ENCODE measurements around the gene NOX1.

Gene NOX1

GRCh38 chrX:100874325-100874724, at the start of gene NOX1:
Gene NOX1 (minus strand): TSS chrX:100874359. CDS start chrX:100874139, 220 bp downstream.
- DNase-seq (ENCODE audit: low read depth in 2 of 2): no peak

GRCh38 chrX:100915562-100915961, 41.4 kb upstream of the NOX1 start:
- no peak for DNase-seq (ENCODE audit: low read depth in 2 of 2)

DNA sequence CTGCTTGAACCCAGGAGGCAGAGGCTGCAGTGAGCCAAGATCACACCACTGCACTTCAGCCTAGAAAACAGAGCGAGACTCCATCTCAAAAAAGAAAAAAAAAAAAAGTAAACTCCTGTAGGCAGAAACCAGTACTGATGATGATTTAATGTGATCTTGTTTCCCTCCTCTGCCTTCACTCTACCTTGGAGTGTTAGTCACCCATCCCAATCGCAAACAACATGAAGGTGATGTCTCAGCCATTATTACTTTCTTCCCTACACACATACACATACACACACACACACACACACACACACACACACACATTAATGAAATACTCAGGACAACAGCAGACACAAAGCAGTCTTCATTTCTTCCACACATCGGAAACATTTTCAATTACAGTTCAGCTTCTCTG, 39.0 kb upstream of the NOX1 start:
- DNase-seq (ENCODE audit: low read depth in 2 of 2): no peak

GRCh38 chrX:100911731-100912130, 37.6 kb upstream of the NOX1 start:
- no peak for DNase-seq (ENCODE audit: low read depth in 2 of 2)

- no peak for DNase-seq (ENCODE audit: low read depth in 2 of 2)
Measured at GRCh38 chrX:100905620-100906019, 31.5 kb upstream of the NOX1 start.

- no peak for DNase-seq (ENCODE audit: low read depth in 2 of 2)
Measured at GRCh38 chrX:100904433-100904832, 30.3 kb upstream of the NOX1 start.

DNA sequence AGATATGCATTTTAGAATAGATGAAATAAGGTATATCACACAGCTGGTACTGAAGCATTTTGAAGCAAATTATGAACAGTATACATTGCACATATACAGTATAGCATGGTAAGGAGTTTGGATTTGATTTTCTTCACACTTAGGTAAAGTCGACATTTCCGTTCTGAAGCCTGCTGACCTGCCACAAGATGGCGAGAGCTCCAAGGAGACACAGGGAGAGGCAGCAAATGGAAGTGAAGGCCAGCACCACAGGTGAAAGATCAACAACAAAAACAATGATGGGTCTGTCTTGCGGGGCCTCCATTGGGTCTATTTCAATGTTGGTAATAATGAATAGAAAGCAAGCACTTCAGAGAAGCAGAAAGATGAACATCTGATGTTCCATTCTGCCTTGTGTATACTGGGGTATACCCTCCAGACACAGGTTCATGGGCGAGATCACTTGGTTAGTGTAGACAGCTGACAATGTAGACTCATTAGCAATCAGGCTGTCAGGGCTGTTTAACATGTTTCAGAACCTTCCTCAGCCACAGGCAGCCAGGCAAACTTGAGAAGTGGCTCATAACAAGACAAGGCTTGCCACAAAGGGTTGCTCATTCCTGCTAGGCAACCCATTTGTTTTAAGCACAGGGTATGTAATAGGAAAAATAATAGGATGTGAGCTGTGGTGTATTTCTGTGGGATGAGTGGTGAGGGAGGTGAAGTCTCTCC, 21.4 kb upstream of the NOX1 start:
- DNase-seq (ENCODE audit: low read depth in 2 of 2): no peak

- DNase-seq (ENCODE audit: low read depth in 2 of 2): no peak
Measured at GRCh38 chrX:100883654-100884053, 9.5 kb upstream of the NOX1 start.

DNA sequence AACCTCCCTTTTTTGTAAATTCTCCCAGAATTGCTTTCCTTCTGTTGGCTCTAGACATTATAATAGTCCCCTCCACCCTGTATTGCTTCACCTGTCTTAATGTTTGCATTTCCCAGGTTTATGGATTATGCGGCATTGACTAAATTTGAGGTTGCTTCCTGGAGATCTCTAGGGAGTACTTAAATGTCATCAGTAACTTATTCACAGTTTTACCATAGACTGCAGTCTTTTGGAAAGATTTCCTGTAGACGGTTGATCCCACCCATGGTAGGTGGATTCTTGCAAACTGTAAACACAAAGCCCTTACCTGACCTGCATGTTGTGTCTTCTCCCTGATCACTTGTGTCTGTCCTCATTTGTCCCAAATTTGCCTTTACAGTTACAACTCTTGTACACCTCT, 6.2 kb upstream of the NOX1 start:
- DNase-seq (ENCODE audit: low read depth in 2 of 2): no peak

DNA sequence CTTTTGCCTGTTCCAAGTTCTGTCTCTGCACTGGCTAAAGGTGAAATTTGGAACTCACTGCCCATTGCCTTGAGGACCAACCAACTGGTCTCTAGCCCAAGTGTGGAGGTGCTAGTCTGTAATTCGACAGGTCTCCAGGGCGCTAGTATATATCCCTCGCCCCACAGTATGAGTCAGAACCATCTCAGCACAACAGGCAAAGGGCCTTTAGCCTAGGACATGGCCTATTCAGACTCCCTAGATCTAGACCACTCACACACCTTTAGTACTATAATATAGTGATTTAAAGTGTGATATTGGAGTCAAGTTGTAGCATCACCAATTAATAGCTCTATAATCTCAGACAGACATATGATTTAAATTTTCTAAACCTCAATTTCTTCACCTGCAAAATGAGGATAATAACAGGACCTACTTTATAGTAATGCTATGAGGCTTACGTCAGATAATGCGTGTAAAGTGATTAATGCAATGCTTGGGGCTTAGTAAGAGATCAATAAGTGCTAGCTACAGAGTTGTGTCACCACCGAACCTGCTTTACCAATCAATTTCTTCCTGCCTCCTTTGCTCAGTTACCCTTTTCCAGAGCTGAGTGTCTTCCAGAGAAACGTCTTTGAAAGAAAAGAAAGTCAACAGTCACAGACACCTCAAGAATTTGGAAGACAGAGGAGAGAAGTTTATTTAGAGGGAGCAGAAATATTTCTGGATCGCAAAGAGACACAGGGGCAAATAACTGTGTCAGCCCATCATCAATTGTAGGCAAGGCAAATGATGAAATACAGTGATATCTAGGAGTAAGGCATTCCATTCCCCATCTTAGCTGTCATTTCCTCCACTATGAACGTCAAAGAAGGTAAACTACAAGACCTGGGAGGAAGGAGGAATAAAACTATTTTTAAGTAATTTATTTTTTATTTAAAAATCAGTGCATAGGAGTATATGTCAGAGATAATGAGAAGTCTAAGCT, 2.3 kb downstream of the NOX1 start:
- no peak for DNase-seq (ENCODE audit: low read depth in 2 of 2)

- no peak for DNase-seq (ENCODE audit: low read depth in 2 of 2)
Measured at GRCh38 chrX:100870527-100870926, 3.6 kb downstream of the NOX1 start.

DNA sequence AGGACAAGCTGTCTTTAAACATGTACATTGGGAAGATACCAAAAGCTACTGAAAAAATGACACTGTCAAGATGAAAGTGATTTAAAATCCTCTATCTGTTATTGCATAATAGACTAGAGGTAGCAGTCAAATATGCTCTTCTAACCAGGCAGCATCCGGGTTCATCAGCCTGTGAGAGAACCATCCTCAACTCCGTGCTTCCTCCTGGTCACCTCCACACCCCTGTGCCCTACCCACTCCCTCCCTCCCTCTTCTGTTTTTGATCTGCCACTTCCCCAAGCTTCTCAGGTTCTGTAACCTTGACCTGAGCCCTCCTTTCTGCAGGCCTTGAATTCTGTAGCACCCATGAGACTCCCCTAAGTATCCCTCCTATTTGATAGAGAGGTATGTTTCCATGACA, 5.9 kb downstream of the NOX1 start:
- DNase-seq (ENCODE audit: low read depth in 2 of 2): no peak

- no peak for DNase-seq (ENCODE audit: low read depth in 2 of 2)
Measured at GRCh38 chrX:100864657-100865391, 9.3 kb downstream of the NOX1 start.

- no peak for DNase-seq (ENCODE audit: low read depth in 2 of 2)
Measured at GRCh38 chrX:100863326-100863864, 10.8 kb downstream of the NOX1 start.

DNA sequence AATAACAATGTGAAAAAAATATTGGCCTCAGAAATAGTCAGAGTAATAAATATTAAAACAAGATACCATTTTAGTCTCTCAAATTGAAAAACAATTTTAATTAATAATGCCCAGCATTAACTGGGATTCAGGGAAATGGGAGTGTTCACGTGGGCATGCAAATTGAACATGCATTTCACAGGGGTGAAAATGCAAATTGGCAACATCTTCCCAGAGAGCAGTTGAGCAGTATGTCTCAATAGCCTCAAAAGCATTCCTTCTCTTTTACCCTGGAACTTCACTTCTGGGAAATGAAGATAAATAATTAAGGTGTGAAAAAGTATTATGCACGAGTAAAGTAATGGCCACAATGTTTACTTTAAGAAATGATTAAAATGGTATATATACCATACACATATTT, 21.3 kb downstream of the NOX1 start:
- no peak for DNase-seq (ENCODE audit: low read depth in 2 of 2)

- no peak for DNase-seq (ENCODE audit: low read depth in 2 of 2)
Measured at GRCh38 chrX:100850317-100850716, 23.8 kb downstream of the NOX1 start.

GRCh38 chrX:100831219-100831946, 42.8 kb downstream of the NOX1 start:
- DNase-seq (ENCODE audit: low read depth in 2 of 2): no peak

- DNase-seq (ENCODE audit: low read depth in 2 of 2): no peak
Measured at GRCh38 chrX:100830547-100830946, 43.6 kb downstream of the NOX1 start.

DNA sequence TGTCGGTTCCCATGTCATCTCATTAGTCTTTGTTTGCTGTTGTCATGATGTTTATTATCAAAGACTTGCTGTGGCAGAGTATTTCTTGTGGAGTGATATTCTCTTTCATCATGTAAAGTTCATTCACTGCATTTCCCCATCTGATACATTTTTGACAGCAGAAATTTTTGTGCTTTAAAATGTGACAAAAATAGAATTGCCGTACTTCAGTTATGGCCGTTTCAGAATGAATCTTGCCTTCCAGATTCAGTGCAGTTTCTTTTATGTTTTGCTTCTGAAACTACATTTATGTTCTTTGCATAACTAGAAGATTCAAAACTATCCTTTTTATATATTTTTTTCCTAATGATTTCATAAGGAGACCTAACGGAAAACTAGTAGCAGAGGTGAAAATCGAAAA, 44.0 kb downstream of the NOX1 start:
- no peak for DNase-seq (ENCODE audit: low read depth in 2 of 2)

GRCh38 chrX:100829730-100830129, 44.4 kb downstream of the NOX1 start:
- DNase-seq (ENCODE audit: low read depth in 2 of 2): no peak

Measured in stimulated activated CD8-positive, alpha-beta memory T cell treated with anti-CD3 and anti-CD28 coated beads, Interleukin-7, amount 100 ng/mL, for 4 hours (primary cell).